ENCODE data around the gene NEUROG1. TPM values are rescaled to one million over a fixed set of nuclear protein-coding genes. Genes with fewer than 3 reads are reported as not detected.

The NEUROG1 gene
- total and polyA plus RNA-seq, 2 experiments from 2014 or later = 0.16 TPM; not detected in 1

DNA sequence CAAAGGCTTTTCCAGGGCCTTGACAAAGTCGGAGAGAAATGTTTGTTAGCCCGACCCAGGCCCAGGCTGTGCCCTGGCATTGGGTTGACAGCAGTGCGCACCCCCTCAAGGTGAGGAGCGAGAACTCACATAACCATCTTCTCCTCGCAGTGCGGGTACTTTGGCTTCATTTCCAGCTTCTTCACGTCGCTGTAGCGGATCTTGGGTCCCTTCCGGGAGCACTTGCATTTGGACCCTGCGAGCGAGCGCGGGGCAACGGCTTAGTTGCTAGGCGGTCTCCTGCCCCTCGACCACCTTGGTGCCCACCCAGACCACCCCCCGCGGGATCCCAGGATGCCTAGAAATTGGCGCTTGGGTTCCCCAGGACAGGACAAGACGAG lies 42.5 kb upstream of the NEUROG1 start:
- Histone ChIP-seq H4K20me1 (replicated peaks; ENCODE audit: insufficient read depth) (no peaks in the 10 kb centered on the region), H3K79me2 (replicated peaks; ENCODE audit: insufficient read depth) (no peaks in the 10 kb centered on the region), H3K4me3 (peak overlapping the region; percentile 64), H3K9me2 (ENCODE audit: insufficient read depth) (no peaks in the 10 kb centered on the region), H3K4me1 (ENCODE audit: insufficient read depth) (peaks cover 17% of the 10 kb centered on the region), H3K27me3 (ENCODE audit: insufficient read depth) (peaks cover 61% of the 10 kb centered on the region), H3K4me2 (peak overlapping the region; percentile 90), H2AFZ (peak overlapping the region; percentile 94), H3K27ac (ENCODE audit: low read depth) (no peak overlapping the region), H3F3A (replicated peaks; ENCODE audit: low read depth) (no peaks in the 10 kb centered on the region), H3K36me3 (ENCODE audit: insufficient read depth) (no peaks in the 10 kb centered on the region)
- H3K27ac Mint-ChIP-seq = no peak overlapping the region
- peak overlapping the region; percentile 86 for H3K4me3 Mint-ChIP-seq
- peak; percentile 40 for DNase-seq (ENCODE audit: low spot score)
- peaks cover 51% of the 10 kb centered on the region for H3K27me3 Mint-ChIP-seq (ENCODE audit: insufficient read depth, low read depth, poor library complexity)
- peak; percentile 12 for ATAC-seq
- H3K4me1 Mint-ChIP-seq = peaks cover 28% of the 10 kb centered on the region
- TF ChIP-seq, protein P1, sequence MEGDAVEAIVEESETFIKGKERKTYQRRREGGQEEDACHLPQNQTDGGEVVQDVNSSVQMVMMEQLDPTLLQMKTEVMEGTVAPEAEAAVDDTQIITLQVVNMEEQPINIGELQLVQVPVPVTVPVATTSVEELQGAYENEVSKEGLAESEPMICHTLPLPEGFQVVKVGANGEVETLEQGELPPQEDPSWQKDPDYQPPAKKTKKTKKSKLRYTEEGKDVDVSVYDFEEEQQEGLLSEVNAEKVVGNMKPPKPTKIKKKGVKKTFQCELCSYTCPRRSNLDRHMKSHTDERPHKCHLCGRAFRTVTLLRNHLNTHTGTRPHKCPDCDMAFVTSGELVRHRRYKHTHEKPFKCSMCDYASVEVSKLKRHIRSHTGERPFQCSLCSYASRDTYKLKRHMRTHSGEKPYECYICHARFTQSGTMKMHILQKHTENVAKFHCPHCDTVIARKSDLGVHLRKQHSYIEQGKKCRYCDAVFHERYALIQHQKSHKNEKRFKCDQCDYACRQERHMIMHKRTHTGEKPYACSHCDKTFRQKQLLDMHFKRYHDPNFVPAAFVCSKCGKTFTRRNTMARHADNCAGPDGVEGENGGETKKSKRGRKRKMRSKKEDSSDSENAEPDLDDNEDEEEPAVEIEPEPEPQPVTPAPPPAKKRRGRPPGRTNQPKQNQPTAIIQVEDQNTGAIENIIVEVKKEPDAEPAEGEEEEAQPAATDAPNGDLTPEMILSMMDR (conservative IDR thresholded peaks at IDR 0.05; ENCODE audit: low read depth in 2 of 2) = no peak
- peak; percentile 69 for TF ChIP-seq EZH2 (IDR thresholded peaks at IDR 0.05; ENCODE audit: low read depth, unreplicated experiment)
- TF ChIP-seq, protein P2, sequence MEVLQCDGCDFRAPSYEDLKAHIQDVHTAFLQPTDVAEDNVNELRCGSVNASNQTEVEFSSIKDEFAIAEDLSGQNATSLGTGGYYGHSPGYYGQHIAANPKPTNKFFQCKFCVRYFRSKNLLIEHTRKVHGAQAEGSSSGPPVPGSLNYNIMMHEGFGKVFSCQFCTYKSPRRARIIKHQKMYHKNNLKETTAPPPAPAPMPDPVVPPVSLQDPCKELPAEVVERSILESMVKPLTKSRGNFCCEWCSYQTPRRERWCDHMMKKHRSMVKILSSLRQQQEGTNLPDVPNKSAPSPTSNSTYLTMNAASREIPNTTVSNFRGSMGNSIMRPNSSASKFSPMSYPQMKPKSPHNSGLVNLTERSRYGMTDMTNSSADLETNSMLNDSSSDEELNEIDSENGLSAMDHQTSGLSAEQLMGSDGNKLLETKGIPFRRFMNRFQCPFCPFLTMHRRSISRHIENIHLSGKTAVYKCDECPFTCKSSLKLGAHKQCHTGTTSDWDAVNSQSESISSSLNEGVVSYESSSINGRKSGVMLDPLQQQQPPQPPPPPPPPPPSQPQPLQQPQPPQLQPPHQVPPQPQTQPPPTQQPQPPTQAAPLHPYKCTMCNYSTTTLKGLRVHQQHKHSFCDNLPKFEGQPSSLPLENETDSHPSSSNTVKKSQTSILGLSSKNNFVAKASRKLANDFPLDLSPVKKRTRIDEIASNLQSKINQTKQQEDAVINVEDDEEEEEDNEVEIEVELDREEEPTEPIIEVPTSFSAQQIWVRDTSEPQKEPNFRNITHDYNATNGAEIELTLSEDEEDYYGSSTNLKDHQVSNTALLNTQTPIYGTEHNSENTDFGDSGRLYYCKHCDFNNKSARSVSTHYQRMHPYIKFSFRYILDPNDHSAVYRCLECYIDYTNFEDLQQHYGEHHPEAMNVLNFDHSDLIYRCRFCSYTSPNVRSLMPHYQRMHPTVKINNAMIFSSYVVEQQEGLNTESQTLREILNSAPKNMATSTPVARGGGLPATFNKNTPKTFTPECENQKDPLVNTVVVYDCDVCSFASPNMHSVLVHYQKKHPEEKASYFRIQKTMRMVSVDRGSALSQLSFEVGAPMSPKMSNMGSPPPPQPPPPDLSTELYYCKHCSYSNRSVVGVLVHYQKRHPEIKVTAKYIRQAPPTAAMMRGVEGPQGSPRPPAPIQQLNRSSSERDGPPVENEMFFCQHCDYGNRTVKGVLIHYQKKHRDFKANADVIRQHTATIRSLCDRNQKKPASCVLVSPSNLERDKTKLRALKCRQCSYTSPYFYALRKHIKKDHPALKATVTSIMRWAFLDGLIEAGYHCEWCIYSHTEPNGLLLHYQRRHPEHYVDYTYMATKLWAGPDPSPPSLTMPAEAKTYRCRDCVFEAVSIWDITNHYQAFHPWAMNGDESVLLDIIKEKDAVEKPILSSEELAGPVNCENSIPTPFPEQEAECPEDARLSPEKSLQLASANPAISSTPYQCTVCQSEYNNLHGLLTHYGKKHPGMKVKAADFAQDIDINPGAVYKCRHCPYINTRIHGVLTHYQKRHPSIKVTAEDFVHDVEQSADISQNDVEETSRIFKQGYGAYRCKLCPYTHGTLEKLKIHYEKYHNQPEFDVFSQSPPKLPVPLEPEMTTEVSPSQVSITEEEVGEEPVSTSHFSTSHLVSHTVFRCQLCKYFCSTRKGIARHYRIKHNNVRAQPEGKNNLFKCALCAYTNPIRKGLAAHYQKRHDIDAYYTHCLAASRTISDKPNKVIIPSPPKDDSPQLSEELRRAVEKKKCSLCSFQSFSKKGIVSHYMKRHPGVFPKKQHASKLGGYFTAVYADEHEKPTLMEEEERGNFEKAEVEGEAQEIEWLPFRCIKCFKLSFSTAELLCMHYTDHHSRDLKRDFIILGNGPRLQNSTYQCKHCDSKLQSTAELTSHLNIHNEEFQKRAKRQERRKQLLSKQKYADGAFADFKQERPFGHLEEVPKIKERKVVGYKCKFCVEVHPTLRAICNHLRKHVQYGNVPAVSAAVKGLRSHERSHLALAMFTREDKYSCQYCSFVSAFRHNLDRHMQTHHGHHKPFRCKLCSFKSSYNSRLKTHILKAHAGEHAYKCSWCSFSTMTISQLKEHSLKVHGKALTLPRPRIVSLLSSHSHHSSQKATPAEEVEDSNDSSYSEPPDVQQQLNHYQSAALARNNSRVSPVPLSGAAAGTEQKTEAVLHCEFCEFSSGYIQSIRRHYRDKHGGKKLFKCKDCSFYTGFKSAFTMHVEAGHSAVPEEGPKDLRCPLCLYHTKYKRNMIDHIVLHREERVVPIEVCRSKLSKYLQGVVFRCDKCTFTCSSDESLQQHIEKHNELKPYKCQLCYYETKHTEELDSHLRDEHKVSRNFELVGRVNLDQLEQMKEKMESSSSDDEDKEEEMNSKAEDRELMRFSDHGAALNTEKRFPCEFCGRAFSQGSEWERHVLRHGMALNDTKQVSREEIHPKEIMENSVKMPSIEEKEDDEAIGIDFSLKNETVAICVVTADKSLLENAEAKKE (CRISPR knock-in tag; IDR thresholded peaks at IDR 0.05) = no peak
- no peaks in the 10 kb centered on the region for H3K36me3 Mint-ChIP-seq (ENCODE audit: low read depth)
- no peaks in the 10 kb centered on the region for H3K9me3 Mint-ChIP-seq

DNA sequence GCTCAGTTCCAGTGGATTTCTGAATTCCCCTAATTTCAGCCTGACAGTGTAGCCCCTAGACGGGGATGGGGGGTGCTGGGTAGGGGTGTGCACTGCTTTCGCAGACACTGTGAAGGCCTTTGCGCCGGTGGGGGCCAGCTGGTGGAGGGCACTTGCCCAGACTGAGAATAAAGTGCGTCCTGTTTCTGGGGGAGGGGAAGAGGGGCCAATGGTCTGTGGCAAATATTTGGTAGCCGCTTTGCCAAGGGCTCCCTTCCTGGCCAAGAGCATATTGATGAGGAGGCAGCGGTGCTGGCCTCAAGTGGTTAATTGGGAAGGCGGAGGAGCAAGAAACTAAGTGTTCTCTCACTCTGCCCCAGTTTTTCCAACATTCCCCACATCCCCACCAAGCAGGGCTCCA lies 41.7 kb upstream of the NEUROG1 start:
- Mint-ChIP-seq H3K4me3 (peak overlapping the region; percentile 86; the same call in 2 of the 3 replicates), H3K36me3 (ENCODE audit: low read depth) (no peaks in the 10 kb centered on the region), H3K27me3 (ENCODE audit: insufficient read depth, low read depth, poor library complexity) (peaks cover 57% of the 10 kb centered on the region), H3K9me3 (no peaks in the 10 kb centered on the region), H3K27ac (no peak overlapping the region), H3K4me1 (peaks cover 31% of the 10 kb centered on the region)
- Histone ChIP-seq H4K20me1 (replicated peaks; ENCODE audit: insufficient read depth) (no peaks in the 10 kb centered on the region), H3K4me2 (peak overlapping the region; percentile 90), H3K4me3 (peak overlapping the region; percentile 64), H3K27me3 (ENCODE audit: insufficient read depth) (peaks cover 61% of the 10 kb centered on the region), H3K4me1 (ENCODE audit: insufficient read depth) (peaks cover 17% of the 10 kb centered on the region), H3K27ac (ENCODE audit: low read depth) (no peak overlapping the region), H3K36me3 (ENCODE audit: insufficient read depth) (no peaks in the 10 kb centered on the region), H2AFZ (no peak overlapping the region), H3F3A (replicated peaks; ENCODE audit: low read depth) (no peaks in the 10 kb centered on the region), H3K79me2 (replicated peaks; ENCODE audit: insufficient read depth) (no peaks in the 10 kb centered on the region), H3K9me2 (ENCODE audit: insufficient read depth) (no peaks in the 10 kb centered on the region)
- DNase-seq (ENCODE audit: low spot score) (peak; percentile 28), ATAC-seq (no peak; the same call in 2 of the 3 replicates)
- no peak for TF ChIP-seq POLR2AphosphoS5 (IDR thresholded peaks at IDR 0.05; ENCODE audit: low read depth)
- TF ChIP-seq, protein P2 (CRISPR knock-in tag; IDR thresholded peaks at IDR 0.05) = no peak
